Measurements from ENCODE around the gene SLC66A1.
"Not testable (repeated sequence)": the region's sequence is repeated elsewhere in the genome, so short reads cannot be mapped to it uniquely, and the experiment has no call there.

The SLC66A1 gene

GRCh38 chr1:19287436-19288185 is 24.5 kb upstream of the SLC66A1 start:
- H3K9me3 Mint-ChIP-seq: no peaks in the 10 kb centered on the region
- DNase-seq (ENCODE audit: low spot score in 2 of 2) (no peak), ATAC-seq (no peak)
- no peaks in the 10 kb centered on the region for H3K36me3 Mint-ChIP-seq
- H3K4me3 Mint-ChIP-seq: peak overlapping the region; percentile 65
- H3K27ac Mint-ChIP-seq: no peak overlapping the region
- peaks cover 12% of the 10 kb centered on the region for H3K4me1 Mint-ChIP-seq

- Mint-ChIP-seq H3K4me3 (peak within 1 kb of the TSS; percentile 65), H3K4me1 (peaks cover 12% of the 10 kb centered on the region)
- not testable (repeated sequence) for H3K27ac Mint-ChIP-seq, H3K9me3 Mint-ChIP-seq, H3K36me3 Mint-ChIP-seq
- DNase-seq (ENCODE audit: low spot score in 2 of 2) (peak; percentile 42 to 59), ATAC-seq (peak; percentile 96)
Observed at GRCh38 chr1:19288324-19289241, 23.5 kb upstream of the SLC66A1 start, which contains the start of gene AKR7A3. Gene AKR7A3, minus strand, starts transcription at chr1:19288770. Its CDS starts 61 bp downstream, at chr1:19288709.

GRCh38 chr1:19289244-19289643 is 22.9 kb upstream of the SLC66A1 start:
- DNase-seq (ENCODE audit: low spot score in 2 of 2): no peak
- Mint-ChIP-seq H3K4me1 (peaks cover 12% of the 10 kb centered on the region), H3K36me3 (no peaks in the 10 kb centered on the region), H3K27ac (no peak overlapping the region), H3K9me3 (peaks cover 2% of the 10 kb centered on the region), H3K4me3 (peak overlapping the region; percentile 65)
- ATAC-seq: no peak

- Mint-ChIP-seq H3K4me1 (no peaks in the 10 kb centered on the region), H3K4me3 (no peak overlapping the region), H3K27ac (no peak overlapping the region), H3K36me3 (no peaks in the 10 kb centered on the region), H3K9me3 (peaks cover 14% of the 10 kb centered on the region)
- DNase-seq (ENCODE audit: low spot score in 2 of 2) (no peak), ATAC-seq (no peak)
Observed at GRCh38 chr1:19294638-19295037, 17.5 kb upstream of the SLC66A1 start.

GRCh38 chr1:19300211-19300610 is 11.9 kb upstream of the SLC66A1 start:
- no peak for DNase-seq (ENCODE audit: low spot score in 2 of 2)
- H3K4me1 Mint-ChIP-seq: no peaks in the 10 kb centered on the region
- no peak overlapping the region for H3K27ac Mint-ChIP-seq
- H3K9me3 Mint-ChIP-seq: peaks cover 5% of the 10 kb centered on the region
- ATAC-seq: no peak
- H3K36me3 Mint-ChIP-seq: peaks cover 19% of the 10 kb centered on the region
- no peak overlapping the region for H3K4me3 Mint-ChIP-seq

GRCh38 chr1:19304081-19304480 is 8.0 kb upstream of the SLC66A1 start:
- not testable (repeated sequence) for H3K4me3 Mint-ChIP-seq; ATAC-seq; H3K9me3 Mint-ChIP-seq; DNase-seq (ENCODE audit: low spot score in 2 of 2); H3K4me1 Mint-ChIP-seq
- Mint-ChIP-seq H3K27ac (peak overlapping the region; percentile 68), H3K36me3 (peaks cover 54% of the 10 kb centered on the region)

GRCh38 chr1:19305880-19306279 is 6.2 kb upstream of the SLC66A1 start:
- Mint-ChIP-seq H3K27ac (no peak overlapping the region), H3K9me3 (no peaks in the 10 kb centered on the region), H3K4me1 (peaks cover 16% of the 10 kb centered on the region), H3K4me3 (no peak overlapping the region), H3K36me3 (peaks cover 55% of the 10 kb centered on the region)
- no peak for ATAC-seq
- DNase-seq (ENCODE audit: low spot score in 2 of 2): no peak

GRCh38 chr1:19306941-19307340 is 5.2 kb upstream of the SLC66A1 start:
- Mint-ChIP-seq H3K27ac (no peak overlapping the region), H3K4me1 (peaks cover 23% of the 10 kb centered on the region)

GRCh38 chr1:19307794-19308508 is 4.2 kb upstream of the SLC66A1 start:
- peaks cover 28% of the 10 kb centered on the region for H3K4me1 Mint-ChIP-seq
- H3K36me3 Mint-ChIP-seq: peaks cover 55% of the 10 kb centered on the region
- DNase-seq (ENCODE audit: low spot score in 2 of 2): no peak
- no peak for ATAC-seq
- H3K9me3 Mint-ChIP-seq: no peaks in the 10 kb centered on the region
- H3K27ac Mint-ChIP-seq: no peak overlapping the region
- H3K4me3 Mint-ChIP-seq: no peak overlapping the region

More at GRCh38 chr1:19306941-19307340, 5.2 kb upstream of the SLC66A1 start:
- H3K4me3 Mint-ChIP-seq: no peak overlapping the region
- H3K9me3 Mint-ChIP-seq: no peaks in the 10 kb centered on the region
- H3K36me3 Mint-ChIP-seq: peaks cover 55% of the 10 kb centered on the region
- DNase-seq (ENCODE audit: low spot score in 2 of 2) (no peak), ATAC-seq (no peak)

GRCh38 chr1:19308509-19308907 is 3.6 kb upstream of the SLC66A1 start:
- DNase-seq (ENCODE audit: low spot score in 2 of 2) (no peak), ATAC-seq (no peak)
- H3K27ac Mint-ChIP-seq: no peak overlapping the region
- no peak overlapping the region for H3K4me3 Mint-ChIP-seq
- no peaks in the 10 kb centered on the region for H3K9me3 Mint-ChIP-seq
- peaks cover 50% of the 10 kb centered on the region for H3K36me3 Mint-ChIP-seq
- H3K4me1 Mint-ChIP-seq: peaks cover 33% of the 10 kb centered on the region

- H3K9me3 Mint-ChIP-seq: no peaks in the 10 kb centered on the region
- ATAC-seq (no peak), DNase-seq (ENCODE audit: low spot score in 2 of 2) (no peak)
- no peak overlapping the region for H3K27ac Mint-ChIP-seq
- H3K4me1 Mint-ChIP-seq: peaks cover 36% of the 10 kb centered on the region
- peaks cover 45% of the 10 kb centered on the region for H3K36me3 Mint-ChIP-seq
- H3K4me3 Mint-ChIP-seq: no peak overlapping the region
Observed at GRCh38 chr1:19309123-19309813, 2.9 kb upstream of the SLC66A1 start.

GRCh38 chr1:19310061-19310460 is 2.1 kb upstream of the SLC66A1 start:
- no peak for ATAC-seq
- Mint-ChIP-seq H3K9me3 (no peaks in the 10 kb centered on the region), H3K4me1 (peaks cover 36% of the 10 kb centered on the region), H3K36me3 (peaks cover 37% of the 10 kb centered on the region), H3K27ac (no peak overlapping the region), H3K4me3 (peak overlapping the region; percentile 85)
- DNase-seq (ENCODE audit: low spot score in 2 of 2): no peak

GRCh38 chr1:19310720-19311502 is 1.2 kb upstream of the SLC66A1 start:
- peaks cover 45% of the 10 kb centered on the region for H3K4me1 Mint-ChIP-seq
- H3K9me3 Mint-ChIP-seq: no peaks in the 10 kb centered on the region
- DNase-seq (ENCODE audit: low spot score in 2 of 2): no peak
- no peak for ATAC-seq
- H3K27ac Mint-ChIP-seq: peak overlapping the region; percentile 83
- peak overlapping the region; percentile 85 for H3K4me3 Mint-ChIP-seq
- H3K36me3 Mint-ChIP-seq: peaks cover 29% of the 10 kb centered on the region

GRCh38 chr1:19311503-19311930 is 609 bp upstream of the SLC66A1 start:
- Mint-ChIP-seq H3K36me3 (peaks cover 26% of the 10 kb centered on the region), H3K9me3 (no peaks in the 10 kb centered on the region), H3K4me1 (peaks cover 49% of the 10 kb centered on the region), H3K4me3 (peak overlapping the region; percentile 85), H3K27ac (peak overlapping the region; percentile 83)
- ATAC-seq (peak; percentile 31), DNase-seq (ENCODE audit: low spot score in 2 of 2) (no peak)

All from stimulated activated effector memory CD8-positive, alpha-beta T cell treated with anti-CD3 and anti-CD28 coated beads, Interleukin-12 subunit alpha, Interleukin-12 subunit beta, amount 100 ng/mL, for 72 hours (primary cell).